Astrocyte (in vitro differentiated cells and primary cell): Measurements from ENCODE around the gene HSCB.

Source experiments
- EZH2 ChIP-seq: IDR thresholded peaks from 2 replicates; pipeline ENCODE4 v1.6.1; 2012; ENCODE audit warnings: mild to moderate bottlenecking, low read length, inconsistent platforms; ENCODE audit not compliant: insufficient read depth
- TF ChIP-seq, protein P1 (sequence below): IDR thresholded peaks from 2 replicates; pipeline ENCODE4 v1.5.1; 2011; ENCODE audit warnings: low read depth, mild to moderate bottlenecking, inconsistent platforms, low read length, moderate library complexity; ENCODE audit not compliant: insufficient read depth

DNA sequence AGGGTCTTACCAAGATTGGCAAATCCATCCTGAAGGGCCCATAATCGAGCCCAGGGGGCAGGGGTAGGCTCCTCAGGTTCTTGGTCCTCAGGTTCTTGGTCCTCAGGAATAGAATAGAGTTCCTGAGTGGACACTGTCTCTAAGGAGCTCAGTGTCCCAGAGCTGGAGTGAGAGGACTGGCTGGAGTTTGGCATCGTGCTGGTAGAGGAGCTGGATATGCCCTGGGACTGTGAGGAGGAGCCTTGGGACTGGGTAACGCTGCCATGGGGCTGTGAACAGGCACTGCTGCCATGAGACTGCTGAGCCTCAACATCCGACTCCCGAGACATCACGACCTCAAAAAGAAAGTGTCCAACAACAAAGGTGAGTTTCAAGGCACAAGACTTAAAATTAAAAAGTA is 7.4 kb upstream of the HSCB start:
- TF ChIP-seq, protein P1, sequence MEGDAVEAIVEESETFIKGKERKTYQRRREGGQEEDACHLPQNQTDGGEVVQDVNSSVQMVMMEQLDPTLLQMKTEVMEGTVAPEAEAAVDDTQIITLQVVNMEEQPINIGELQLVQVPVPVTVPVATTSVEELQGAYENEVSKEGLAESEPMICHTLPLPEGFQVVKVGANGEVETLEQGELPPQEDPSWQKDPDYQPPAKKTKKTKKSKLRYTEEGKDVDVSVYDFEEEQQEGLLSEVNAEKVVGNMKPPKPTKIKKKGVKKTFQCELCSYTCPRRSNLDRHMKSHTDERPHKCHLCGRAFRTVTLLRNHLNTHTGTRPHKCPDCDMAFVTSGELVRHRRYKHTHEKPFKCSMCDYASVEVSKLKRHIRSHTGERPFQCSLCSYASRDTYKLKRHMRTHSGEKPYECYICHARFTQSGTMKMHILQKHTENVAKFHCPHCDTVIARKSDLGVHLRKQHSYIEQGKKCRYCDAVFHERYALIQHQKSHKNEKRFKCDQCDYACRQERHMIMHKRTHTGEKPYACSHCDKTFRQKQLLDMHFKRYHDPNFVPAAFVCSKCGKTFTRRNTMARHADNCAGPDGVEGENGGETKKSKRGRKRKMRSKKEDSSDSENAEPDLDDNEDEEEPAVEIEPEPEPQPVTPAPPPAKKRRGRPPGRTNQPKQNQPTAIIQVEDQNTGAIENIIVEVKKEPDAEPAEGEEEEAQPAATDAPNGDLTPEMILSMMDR = no peak
- no peak for TF ChIP-seq EZH2
